Fibroblast of peridontal ligament (primary cell): ENCODE data around the gene MEI1.
A peak's percentile ranks its signal among the peaks of the same experiment; 100 is the strongest.
"Not testable (repeated sequence)": the region's sequence is repeated elsewhere in the genome, so short reads cannot be mapped to it uniquely, and the experiment has no call there.

Experiments used
- DNase-seq: peaks from one replicate; pipeline ENCODE4 v3.0.0-alpha.2; 2010; ENCODE audit errors: extremely low read depth

The MEI1 gene

DNA sequence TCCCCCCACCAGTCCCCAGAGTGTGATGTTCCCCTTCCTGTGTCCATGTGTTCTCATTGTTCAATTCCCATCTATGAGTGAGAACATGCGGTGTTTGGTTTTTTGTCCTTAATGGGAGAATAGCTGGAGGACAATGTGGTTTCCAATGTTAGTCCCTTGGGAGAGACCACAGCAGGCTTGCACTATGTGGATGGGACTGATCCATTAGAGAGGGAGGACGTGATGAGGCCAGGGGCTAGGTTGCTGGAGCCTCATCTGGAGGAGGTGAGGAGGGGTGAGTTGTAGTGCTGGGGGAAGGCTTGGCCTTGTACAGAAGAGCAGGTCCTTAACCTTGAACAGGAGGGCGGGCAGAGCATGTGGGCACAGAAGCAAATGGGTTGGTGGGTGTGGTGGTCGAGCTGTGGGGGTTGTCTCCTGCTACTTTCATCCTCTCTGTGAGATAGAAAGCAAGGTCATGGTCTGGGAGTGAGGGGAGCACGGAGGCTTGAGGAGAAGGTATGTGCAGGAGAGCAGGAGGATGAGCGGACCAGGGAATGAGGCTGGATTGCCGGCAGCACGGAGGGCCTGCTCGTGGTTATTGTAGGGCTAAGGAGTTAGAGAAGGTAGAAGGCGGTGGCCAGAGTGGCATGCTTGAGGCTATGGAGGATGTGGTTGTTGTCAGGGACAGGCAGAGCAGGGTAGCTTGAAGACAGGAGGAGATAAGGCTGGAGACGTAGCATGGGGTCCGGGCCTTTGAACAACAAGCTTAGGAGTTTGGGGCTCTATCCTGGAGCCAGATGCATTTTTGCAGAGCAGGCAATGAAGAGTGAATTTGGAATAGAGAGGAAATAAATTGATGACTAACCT, 122.4 kb downstream of the MEI1 start:
- DNase-seq, result no peak

DNA sequence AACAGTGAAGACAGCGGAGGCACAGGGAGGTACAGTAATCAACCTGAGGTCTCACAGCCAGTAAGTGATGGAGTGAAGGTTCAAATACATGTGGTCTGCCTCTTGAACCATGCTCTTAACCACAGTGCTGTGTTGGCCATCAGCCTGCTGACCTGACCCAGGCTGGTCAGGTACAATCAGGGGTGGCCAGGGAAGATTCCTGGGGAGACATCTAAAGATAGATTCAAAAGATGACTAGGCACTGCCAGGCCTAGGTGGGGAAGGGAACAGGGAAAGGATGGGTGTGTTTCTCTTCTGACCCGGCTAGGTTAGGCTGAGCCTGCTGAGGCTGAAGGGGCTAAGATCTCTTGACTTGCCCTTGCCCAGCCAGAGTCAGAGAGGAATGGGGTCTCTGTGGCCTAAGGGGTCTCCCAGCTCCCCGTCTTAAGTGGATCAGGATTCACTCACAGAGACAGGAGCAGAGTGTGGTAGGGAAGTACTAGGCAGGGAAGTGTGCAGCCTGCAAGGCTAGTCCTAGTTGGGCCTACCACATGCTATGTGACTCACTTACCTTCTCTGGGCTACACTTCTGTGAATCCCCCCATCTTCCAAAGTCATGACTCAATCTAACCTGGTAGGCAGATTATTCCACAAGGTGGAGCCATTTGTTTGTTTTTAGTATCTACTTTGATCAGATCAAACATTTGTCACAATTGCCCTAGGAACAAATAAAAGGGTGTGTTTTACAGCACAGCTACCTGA, 123.2 kb downstream of the MEI1 start:
- peak; percentile 66 for DNase-seq

DNA sequence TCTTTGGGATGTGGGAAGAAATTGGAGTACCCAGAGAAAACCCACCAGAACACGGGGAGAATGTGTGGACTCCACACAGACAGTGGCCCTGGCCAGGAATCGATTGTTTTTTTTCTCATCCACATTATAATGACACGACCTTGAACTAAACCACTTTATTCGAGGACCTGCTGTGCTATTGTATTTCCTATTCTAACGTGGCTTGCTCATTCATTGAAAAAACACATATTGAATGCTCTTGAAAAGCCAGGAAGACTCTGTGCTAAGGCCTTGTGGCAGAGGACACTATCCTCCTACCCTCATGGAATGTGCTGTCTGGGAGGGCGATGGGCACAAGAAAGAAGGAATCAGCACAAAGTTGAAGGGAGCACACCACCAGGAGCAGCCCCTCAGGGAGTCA, 124.5 kb downstream of the MEI1 start:
- DNase-seq, result no peak

DNA sequence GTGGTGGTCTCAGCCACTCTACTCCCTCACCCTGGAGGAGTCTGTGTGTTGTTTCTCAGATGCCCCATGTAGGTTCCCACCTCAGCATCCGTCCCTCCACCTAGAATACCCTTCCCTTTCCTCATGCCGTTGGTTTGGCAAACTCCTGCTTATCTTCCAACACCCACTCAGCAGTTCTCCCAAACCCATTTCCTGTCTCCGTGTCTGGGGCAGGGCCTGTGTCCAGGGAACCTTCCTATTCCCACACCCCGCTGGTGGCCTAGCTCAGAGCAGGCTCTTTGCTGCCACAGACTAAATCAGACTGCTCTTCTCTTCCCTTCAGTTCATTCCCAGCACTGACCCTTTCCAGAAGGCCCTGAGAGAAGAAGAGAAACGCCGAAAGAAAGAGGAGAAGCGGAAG, 126.1 kb downstream of the MEI1 start:
- no peak for DNase-seq

DNA sequence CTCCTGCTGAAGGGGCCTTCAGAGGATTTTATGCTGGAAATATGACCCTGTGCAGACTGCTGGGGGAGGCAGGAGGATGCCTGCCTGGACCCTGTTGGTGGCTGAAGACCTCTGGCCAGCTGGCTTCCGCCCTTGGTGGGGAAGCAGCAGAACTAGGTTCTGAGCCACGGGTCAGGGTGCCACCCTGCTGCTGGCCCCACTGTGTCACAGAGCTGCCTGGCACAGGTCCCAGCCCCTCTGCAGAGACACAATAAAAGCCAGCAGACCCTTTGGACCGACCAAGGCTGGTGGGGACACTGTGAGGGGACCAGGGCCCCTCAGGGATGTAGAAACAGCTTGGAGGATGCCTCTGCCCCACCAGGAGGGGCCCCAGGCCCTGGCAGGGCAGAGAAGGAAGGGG, 126.7 kb downstream of the MEI1 start:
- DNase-seq, result no peak

DNA sequence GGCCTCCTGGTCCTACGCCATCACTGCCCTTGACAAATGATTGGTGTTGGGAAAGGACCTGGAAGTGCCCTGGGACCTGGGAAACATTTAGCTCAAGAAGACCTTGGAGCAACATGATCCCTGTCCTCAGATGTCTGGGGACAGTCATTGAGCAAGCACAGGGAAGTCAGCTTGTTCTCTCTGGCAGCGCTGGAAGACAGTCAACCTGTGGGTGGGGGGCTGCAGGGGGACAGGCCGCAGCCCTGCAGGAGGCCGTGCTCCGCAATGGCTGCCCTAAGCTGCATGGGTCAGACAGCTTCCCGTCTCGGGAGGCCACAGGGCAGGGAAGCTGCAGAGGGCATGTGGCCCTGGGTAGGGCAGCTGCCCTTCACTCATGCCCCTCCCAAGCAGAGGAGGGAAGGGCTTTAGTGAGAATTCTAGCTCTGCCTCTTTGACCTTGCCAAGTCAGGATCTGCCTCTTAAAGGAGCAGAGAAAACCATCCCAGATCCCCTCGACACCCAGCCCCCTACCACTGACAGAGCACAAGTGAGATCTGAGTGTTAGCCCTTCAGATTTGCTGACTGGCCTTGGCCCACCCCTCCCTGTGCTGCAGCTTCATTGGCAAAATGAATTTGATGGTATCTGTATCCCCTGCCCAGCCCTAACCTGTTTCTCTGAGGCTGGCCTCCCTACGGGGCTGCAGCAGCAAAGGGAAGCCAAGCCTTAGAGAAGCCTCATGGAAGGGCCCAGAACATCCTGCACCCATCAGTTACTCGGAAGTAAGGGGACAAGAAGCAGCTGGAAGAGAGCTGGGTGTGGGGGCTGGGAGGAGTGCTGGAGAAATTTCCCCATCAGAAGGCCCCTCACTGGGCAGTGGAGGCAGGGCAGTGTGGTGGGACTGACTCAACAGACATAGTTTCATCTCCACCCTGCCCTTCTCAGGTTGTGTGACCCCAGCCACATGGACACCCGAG, 127.4 kb downstream of the MEI1 start:
- no peak for DNase-seq

DNA sequence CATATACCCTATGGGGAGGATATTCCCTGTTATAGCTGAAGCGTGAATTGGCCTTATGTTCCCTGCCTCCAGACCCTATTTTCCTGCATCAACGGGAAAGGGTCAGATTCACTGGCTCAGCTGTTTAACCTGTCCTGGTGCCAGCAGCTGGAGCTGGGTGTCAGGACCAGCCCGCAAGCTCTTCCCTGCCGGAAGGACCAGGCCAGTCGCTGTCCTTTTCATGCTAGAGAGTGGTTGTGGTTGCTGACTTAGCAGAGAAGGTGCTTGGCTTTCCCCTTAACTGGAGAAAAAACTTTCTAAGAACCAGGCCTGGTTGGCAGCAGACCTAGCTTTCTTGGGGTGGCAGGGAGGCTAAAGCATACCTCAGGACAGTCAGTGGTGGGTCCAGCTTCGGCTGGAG, 128.4 kb downstream of the MEI1 start:
- DNase-seq, result no peak

DNA sequence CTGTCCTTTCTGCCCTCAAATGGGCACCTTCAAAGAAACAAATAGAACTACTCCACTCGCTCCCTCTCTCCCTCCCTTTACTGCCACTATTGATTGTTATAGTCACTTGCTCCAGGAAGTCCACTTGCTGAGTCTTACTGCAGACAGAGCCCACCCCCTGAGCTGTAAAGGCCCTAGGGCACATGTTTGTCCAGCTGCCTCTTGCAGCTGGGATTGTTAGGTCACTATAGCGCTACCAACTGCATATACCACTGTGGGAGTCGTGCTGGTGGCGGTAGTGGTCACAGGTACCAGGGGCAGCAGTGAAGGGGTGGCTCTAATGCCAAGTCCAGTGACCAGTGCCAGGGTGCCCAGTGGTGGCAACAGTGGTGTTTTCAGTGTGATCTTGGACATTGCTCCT, 129.2 kb downstream of the MEI1 start:
- DNase-seq, result no peak

DNA sequence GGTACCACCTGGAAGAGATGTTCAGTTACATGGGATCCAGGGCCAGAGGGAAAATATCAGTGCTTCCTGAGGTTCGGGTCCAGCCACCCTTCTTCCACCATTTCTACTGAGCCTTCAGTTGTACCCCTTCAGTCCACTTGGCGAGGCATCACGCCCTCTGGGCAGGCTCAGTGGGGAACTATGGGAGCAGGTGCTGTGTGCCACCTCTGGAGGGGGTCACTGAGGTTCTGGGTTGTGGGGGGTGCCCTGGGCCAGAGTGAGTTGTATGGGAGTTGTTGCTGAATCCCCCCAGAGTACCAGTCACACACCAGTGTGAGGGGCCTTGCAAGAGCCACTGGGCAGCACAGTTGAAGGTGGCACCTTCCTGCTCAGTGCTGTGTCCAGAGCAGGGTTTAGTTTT, 130.9 kb downstream of the MEI1 start:
- no peak for DNase-seq

DNA sequence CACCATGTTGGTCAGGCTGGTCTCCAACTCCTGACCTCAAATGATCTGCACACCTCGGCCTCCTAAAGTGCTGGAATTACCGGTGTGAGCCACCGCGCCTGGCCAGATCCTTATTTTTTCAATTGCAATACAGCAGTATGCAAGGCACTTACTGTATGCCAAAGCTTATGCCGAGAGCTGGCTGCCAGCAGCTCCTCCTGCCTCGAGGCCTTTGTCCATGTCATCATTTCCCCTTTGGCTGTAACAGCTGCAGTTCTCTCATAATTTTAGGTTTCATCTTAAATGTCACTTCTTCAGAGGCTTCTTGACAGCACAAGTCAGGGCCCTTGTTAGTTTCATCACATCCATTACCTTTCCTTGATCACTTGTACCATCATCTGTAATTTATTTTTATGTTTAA, 132.1 kb downstream of the MEI1 start:
- DNase-seq, result peak; percentile 22

DNA sequence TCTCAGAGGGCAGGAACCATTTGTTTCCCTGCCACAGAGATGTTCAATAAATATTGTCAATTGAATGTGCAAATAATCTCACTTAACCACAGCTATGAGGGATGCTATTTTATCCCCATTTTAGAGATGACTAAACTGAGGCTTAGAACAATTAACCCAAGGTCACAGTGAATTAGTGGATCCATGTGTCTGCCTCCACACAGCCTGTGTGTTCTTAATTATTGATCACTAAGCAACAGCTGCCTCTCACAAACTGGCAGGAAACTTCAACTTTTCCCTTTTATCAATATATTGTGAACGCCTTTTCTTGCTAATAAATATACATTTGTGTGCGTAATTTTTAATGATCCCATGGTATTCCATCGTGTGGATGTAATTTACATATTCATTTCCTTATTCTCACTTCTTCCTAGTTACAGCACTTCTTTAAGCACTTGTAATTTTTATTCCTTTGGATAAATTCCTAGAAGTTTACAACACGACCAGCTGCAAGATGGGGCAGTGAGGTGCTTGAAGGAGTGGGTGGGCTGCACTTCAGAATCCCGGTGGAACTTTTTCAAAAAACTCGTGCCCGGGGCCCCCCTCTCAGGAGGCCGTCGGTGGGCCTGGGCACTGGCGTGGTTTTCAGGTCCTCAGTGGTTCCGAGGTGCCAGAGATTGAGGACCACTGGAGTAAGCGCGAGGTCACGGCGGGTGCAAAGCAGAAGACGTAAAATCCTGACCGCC, 132.7 kb downstream of the MEI1 start:
- DNase-seq, result peak; percentile 45

DNA sequence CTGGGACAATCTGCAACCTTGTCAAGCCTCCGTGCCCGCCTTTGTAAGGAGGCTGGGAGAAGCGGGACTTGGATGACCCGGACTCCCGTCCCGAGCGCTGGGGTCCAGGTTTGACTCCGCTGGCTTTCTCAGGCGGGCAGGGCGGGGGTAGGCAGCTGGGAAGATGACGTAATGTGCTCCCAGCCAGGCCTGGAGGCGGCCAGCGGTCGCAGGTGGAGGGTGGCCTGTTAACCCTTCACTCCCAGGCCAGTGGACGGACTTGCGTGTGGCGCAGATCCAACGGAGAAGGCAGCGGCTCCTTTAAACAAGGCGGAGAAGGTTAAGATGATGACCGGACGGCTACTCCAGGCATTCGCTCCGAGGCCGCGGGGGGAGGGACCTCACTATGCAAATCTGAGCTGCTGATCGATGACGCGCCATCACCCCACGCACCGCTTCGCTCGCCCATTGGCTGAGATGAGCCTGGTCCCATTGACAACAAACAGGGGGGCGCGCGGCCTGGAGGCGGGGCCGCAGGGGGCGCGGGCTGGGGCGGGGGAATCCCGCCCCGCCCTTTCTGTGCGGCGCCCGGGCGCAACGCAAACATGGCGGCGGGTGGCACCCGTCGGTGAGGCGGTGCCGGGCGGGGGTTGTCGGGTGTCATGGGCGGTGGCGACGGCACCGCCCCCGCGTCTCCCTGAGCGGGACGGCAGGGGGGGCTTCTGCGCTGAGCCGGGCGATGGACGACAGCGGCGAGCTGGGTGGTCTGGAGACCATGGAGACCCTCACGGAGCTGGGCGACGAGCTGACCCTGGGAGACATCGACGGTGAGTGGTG, 133.5 kb downstream of the MEI1 start, which contains the start of gene SREBF2:
Gene SREBF2 (plus strand): TSS at position 553 of the 816 bp plus-strand sequence. CDS start 166 bp downstream, at position 719.
- peak; percentile 99 for DNase-seq

DNA sequence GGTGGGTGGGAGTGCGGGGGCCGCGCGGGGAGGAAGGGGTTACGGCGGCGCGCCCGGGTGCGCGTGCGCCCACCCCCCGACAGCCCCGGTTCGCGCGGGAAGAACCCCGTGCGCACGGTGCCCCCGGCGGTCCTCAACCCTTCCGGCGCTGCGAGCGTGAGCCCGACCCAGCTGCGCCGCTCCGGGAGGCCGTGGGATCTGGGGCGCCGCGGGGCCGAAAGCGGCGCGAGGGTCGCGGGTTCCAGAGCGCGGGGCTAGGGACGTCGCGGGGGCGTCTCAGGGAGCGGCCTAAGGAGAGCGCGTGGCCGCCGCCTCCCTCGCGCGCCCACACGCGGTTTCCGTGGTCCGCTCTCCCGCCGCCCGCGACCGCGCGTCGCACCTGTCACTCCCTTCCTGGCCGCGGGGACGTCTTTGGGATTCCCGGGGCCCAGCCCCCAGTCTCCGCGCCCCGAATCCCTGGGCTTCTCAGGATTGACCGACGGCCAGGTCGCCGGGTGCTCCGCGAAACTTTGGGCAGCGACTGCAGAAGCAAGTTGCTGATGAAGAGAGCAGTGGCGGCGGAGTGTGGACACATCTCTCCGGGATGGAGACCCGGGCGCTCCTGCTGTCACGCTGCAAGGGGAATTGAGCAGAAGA, 134.2 kb downstream of the MEI1 start:
- DNase-seq, result peak; percentile 12

DNA sequence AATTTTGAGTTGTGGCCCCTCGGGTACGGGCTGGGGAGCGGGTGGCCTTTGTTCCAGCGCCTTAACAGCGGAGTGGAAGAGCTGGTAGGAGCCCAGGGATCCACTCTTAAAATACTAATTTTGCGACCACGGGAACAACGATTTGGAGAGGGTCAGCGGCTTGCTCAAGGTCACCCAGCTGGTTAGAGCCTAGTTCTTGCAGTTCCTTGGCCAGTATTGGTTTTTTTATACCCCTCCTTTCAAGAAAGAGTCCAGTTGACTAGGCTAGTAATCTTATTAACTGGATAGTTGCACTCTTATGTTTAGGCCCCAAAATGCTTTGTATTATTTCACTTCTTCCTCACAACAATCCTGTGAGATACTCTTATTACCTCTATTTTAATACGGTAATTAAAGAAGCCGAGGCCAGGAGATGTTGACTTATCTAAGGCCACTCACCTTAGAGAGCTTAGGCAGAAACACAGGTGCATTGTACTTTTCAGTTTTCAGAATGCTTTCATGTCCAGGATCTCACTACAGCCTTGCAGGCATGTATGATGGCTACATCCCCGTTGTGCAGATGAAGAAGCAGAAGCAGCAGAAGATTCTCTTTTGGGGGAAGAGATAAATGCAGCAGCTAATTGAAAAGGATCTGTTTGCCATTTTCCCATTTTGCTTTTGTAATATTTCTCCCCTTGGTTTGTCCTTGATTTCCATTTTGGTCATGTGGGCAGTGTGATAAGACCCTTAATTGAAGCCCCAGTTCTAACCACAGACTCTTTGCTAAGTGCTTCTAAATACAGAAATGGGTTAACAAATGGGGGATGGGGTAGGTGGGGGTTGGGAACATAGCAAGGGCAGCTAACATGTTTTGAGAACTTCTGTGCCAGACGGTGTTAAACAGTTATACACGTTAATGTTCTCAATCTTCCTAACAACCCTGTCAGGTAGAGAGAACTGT, 135.0 kb downstream of the MEI1 start:
- no peak for DNase-seq

DNA sequence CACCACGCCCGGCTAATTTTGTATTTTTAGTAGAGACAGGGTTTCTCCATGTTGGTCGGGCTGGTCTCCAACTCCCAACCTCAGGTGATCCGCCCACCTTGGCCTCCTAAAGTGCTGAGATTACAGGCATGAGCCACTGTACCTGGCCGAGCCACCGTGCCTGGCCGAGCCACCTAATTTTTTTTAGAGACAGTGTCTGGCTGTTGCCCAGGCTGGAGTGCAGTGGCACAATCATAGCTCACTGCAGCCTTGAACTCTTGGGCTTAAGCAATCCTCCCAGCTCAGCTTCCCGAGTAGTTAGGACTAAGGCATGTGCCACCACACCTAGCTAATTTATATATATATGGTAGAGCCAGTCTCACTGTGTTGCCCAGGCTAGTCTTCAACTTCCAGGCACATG, 136.2 kb downstream of the MEI1 start:
- DNase-seq, result not testable (repeated sequence)

DNA sequence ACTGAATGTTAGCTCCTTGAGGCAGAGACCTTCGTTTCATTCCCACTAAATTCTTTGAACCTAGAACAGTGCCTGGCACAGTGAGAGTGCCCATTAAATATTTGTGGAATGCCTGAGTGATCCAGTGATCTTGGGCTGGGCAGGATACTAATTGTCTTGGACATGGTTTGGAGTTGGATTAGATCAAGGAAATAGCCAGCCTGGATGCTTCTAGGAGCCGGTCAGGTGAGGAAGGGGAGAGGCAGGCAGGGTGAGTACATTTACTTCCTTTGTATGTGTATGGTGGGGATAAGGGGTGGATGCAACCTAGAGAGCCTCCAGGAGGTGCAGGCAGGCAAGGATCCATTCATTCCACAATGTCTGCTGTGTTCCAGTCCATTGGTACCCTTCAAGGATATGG, 137.2 kb downstream of the MEI1 start:
- no peak for DNase-seq

DNA sequence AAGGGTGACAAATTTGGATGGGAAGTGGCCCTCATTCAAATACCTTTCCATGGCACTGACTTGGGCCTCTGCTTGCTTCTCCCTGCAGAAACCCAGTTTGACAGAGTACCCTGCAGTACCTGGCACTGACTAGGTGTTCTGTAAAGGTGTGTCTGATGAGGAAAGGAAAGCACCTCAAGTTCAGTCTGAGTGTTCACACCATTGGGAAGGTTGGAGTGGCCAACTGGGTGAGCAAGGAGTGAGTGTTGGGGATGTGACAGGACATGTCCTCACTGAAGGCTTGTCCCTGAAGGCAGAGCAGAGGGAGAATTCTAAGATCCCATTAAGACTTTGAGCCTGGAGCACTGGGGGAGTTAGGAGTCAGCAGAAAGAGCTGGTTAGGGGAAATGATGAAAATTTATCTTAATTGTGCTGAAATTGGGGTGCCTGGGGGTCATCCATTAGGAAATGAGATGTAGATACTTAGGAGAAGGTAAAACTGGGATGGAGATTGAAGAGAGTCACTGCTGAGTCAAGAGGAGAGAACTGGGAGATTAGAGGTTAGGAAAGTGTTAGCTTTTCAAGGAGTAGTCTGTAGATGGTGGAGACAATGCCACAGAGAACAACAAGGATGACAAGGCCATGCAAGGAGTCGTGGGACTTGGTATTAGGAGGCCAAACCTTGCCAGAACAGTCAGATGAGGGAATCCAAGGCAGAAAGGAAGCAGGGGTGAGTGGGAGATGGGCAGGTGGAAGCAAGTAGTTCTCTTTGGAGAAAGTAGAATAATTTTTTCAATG, 139.7 kb downstream of the MEI1 start:
- DNase-seq, result no peak

DNA sequence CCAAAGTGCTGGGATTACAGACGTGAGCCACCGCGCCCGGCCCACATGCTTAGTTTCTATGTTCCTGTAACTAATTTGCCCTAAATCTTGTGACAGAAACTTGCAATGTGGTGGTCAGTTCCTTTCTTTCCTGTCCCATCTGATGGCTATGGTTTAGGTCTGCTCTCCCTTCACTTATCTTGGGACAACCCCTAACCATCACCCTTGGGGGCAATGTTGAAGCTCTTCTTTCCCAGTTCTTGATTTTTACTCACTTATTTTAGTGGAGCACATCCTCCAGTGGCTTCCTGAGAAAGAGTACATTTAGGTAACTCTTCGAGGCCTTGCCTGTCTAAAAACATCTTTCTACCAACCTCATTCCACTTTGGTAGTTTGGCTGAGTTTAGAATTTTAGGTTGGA, 140.9 kb downstream of the MEI1 start:
- DNase-seq, result no peak
